Measurements from ENCODE around the gene ID2.

The ID2 gene

DNA sequence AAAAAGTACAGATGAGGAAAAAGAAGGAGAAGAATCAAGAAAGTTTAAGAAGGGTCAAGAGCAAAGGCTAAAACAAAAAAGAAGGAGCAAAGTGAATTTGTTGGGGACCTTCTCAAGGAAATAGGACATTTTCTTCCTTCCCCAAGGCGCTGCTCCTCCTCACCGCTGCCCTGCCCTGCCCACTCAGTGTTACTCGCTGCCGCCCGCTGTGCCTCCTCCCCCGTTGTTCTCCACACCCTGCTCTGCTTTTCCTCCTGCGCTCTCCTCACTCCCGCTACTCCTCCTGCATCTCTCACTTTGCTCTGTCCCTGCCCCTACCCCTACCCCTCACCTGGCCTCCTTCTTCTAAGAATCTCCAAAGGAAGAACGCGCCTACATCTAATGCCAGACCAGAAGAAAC, 50.7 kb downstream of the ID2 start:
- no peaks in the 10 kb centered on the region for H3F3A ChIP-seq (ENCODE audit: low read depth)
- no peak overlapping the region for H3K4me3 ChIP-seq (ENCODE audit: low read length, poor library complexity, severe bottlenecking)
- H3K27me3 ChIP-seq (ENCODE audit: insufficient read depth, low read length, poor library complexity, severe bottlenecking), result no peaks in the 10 kb centered on the region
- no peaks in the 10 kb centered on the region for H4K20me1 ChIP-seq (ENCODE audit: insufficient read depth, low read length, poor library complexity, severe bottlenecking)
- no peak for TF ChIP-seq EZH2phosphoT487 (IDR thresholded peaks at IDR 0.05; ENCODE audit: borderline replicate concordance)
- TF ChIP-seq, protein P1, sequence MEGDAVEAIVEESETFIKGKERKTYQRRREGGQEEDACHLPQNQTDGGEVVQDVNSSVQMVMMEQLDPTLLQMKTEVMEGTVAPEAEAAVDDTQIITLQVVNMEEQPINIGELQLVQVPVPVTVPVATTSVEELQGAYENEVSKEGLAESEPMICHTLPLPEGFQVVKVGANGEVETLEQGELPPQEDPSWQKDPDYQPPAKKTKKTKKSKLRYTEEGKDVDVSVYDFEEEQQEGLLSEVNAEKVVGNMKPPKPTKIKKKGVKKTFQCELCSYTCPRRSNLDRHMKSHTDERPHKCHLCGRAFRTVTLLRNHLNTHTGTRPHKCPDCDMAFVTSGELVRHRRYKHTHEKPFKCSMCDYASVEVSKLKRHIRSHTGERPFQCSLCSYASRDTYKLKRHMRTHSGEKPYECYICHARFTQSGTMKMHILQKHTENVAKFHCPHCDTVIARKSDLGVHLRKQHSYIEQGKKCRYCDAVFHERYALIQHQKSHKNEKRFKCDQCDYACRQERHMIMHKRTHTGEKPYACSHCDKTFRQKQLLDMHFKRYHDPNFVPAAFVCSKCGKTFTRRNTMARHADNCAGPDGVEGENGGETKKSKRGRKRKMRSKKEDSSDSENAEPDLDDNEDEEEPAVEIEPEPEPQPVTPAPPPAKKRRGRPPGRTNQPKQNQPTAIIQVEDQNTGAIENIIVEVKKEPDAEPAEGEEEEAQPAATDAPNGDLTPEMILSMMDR (conservative IDR thresholded peaks at IDR 0.05; ENCODE audit: low read length), result no peak
- H2AFZ ChIP-seq (ENCODE audit: low read length), result no peak overlapping the region
- peaks cover 60% of the 10 kb centered on the region; the same call in 1 of the 2 replicates for H3K36me3 ChIP-seq (ENCODE audit: insufficient read depth, low read length)
- H3K9ac ChIP-seq (ENCODE audit: low read depth, low read length, poor library complexity, severe bottlenecking), result no peak overlapping the region
- no peak overlapping the region for H3K4me2 ChIP-seq (ENCODE audit: low read depth, low read length, poor library complexity, severe bottlenecking)
- H3K9me3 ChIP-seq (ENCODE audit: insufficient read depth, low read depth, low read length), result no peaks in the 10 kb centered on the region
- H3K79me2 ChIP-seq (ENCODE audit: insufficient read depth, low read length), result no peaks in the 10 kb centered on the region
- no peaks in the 10 kb centered on the region for H3K9me2 ChIP-seq (replicated peaks; ENCODE audit: low read depth, low read length)
- no peaks in the 10 kb centered on the region for H3K4me1 ChIP-seq (ENCODE audit: insufficient read depth, low read length, poor library complexity, severe bottlenecking)

Measured in Loucy (cell line).